Measurements from ENCODE around the gene ERCC1. TPM values are rescaled to one million over a fixed set of nuclear protein-coding genes. Genes with fewer than 3 reads are reported as not detected.
A peak's percentile ranks its signal among the peaks of the same experiment; 100 is the strongest.
"Not testable (repeated sequence)": the region's sequence is repeated elsewhere in the genome, so short reads cannot be mapped to it uniquely, and the experiment has no call there.

The ERCC1 gene
- polyA plus RNA-seq, 10 donors, result 81.8 to 106 (median 91.7) TPM

DNA sequence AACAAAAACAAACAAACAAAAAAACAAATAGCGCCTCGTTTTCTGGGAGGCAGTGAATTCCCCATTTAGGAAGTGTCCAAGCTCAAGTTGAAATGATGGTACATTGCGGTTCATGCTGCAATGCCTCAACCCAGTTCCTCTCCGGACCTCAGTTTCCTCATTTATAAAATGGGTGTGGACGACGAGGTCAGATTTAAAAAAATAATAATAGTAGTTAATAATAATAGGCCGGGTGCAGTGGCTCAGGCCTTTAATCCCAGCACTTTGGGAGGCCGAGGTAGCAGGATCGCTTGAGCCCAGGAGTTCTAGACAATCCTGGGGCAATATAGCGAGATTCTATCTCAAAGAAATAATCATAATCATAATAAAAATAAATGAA, 15.5 kb upstream of the ERCC1 start:
- no peak for DNase-seq

DNA sequence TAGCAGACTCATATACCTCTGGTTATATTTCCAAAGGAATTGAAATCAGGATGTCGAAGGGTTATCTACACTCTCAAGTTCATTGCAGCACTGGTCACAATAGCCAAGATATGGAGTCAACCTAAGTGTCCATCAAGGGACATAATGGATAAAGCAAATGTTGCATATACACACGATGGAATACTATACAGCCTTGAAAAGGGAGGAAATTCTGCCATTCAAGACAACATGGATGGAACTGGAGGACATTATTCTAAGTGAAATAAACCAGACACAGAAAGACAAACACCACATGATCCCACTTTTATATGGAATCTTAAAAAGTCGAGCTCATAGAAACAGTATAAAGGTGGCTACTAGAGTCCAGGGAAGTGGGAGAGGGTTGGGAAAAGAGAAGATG, 13.6 kb upstream of the ERCC1 start:
- no peak for DNase-seq

DNA sequence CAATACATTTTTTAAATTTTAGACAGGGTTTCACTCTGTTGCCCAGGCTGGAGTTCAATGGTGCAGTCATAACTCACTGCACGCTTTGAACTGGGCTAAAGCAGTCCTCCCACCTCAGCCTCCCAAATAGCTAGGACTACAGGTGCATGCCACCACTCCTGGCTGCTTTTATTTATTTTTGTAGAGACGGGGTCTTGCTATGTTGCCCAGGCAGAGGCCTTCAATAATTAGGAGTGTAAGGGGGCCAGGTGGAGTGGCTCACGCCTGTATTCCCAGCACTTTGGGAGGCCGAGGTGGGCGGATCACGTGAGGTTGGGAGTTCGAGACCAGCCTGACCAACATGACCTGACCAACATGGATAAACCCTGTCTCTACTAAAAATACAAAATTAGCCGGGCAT, 8.8 kb upstream of the ERCC1 start:
- not testable (repeated sequence) for DNase-seq

DNA sequence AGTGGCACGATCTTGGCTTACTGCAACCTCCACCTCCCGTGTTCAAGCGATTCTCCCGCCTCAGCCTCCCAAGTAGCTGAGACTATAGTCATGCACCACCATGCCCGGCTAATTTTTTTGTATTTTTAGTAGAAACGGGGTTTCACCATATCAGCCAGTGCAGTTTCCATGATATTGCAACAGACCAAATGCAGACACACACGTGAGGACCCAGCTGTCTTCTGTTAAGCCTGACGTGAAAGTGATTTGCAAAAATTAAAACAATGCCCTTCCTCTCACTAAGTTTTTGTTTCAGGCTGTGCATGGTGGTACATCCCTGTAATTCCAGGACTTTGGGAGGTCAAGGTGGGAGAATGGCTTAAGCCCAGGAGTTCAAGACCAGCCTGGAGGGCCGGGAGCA, 7.3 kb upstream of the ERCC1 start:
- peak in 1 of 3 donors; percentile 14 for DNase-seq

DNA sequence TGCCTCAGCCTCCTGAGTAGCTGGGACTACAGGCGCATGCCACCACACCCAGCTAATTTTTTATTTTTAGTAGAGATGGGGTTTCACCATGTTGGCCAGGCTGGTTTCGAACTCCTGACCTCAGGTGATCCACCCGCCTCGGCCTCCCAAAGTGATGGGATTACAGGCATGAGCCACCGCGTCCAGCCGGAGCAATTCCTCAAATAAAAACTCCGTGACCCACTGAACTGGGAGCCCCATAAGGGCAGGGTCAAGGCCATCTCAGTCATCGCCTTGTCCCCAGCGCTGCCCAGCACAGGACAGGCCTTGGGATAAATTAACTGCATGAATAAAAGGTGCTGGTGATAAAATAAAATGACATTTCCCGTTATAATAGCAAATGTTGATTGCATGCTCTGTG, 6.2 kb upstream of the ERCC1 start:
- DNase-seq, result not testable (repeated sequence)

DNA sequence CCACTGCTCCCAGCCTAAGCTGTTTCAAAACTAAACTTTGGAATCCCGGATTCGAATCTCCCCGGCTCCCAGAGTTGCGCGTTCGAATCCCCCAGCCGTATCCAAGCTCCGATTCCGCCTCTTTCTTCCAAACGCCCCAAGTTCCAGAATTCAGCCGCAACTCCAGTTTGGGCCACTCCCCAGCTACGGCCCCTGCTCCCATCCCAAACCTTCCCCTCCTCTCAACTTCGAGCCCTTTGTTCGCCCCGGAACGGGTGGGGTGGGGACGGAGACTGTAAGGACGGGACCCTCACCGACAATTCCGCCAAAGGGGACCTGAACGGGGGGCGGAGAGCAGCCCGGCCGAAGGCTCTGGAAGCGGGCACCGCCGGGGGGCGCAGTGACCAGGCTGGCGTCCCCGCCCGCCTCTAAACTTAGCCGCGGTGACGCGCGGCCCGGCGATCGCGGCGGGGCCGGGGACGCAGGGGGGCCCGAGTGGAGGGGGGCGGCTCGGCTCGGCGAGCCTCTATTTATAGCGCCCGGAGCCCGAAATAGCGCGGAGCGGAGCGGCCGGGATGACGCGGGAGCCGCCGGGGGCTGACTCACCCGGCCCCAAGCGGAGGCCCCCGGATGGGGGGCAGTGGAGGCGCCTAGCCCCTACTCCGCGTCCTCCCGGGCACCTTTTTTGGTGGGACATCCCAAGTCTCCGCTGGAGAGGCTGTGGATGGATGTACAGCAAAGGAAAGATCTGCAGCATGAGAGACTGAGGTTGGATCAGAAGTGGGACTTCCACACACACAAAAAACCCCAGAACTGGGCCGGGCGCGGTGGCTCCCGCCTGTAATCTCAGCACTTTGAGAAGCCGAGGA, 4.9 kb upstream of the ERCC1 start:
- DNase-seq, result peak; percentile 60 to 79 (median 77)

DNA sequence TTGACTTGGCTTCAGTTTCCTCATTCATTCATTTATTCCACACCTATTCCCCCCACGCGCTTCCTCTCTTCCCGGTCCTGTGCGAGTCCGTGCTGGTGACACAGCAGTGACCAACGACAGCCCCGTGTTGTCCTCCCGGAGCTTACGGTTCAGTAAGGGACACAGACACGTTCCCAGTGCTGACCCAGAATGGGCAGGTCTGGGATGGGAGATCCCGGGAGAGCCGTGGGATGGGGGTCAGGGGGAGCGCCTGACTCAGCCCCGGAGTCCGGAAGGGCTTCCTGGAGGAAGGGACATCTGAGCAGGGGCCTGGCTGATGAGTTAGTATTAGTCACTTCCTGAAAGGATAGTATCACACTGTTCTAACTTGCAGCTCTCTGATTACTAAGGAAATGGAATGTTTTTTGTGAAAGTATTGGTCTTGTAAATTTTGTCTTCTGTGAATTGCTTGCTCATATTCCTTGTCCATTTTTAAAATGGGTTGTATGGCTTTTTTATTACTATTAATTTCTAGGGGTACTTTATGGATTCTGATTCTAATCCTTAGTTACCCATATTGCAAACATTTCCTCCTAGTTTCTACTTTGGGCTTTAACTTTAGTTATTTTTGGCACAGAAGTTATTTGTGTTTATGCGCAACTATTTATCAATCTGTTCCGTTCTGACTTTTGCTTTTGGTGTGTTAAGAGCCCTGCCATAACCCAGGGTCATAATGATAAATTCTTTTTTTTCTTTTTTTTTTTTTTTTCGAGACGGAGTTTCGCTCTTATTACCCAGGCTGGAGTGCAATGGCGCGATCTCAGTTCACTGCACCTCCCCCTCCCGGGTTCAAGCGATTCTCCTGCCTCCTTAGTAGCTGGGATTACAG, 708 bp upstream of the ERCC1 start:
- DNase-seq, result peak; percentile 26 to 85 (median 46)

DNA sequence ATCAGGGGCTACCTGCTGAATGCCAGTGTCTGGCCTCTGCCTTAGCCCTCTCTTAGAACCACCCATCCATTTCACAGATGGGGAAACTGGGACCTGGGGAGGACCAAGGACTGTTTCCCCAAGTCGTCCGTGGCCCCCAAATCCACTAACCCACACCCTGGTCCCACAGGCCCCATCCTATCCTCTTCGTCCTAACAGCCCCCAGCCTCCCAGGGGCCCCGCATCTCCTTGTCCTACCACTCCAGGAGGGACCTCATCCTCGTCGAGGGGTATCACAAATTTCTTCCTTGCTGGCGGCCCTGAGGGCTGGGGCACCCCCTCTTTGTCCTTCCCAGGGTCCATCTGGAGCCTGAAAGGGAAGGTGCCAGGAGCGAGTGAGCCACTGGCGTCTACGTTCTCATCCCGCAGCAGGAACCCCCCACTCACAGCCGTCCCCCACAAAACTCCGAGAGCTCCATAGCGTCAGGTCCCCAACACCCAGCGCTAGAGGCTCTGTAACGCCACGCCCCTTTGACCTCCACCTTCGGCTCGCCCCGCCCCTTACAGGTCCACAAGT, 606 bp downstream of the ERCC1 start:
- DNase-seq, result no peak

DNA sequence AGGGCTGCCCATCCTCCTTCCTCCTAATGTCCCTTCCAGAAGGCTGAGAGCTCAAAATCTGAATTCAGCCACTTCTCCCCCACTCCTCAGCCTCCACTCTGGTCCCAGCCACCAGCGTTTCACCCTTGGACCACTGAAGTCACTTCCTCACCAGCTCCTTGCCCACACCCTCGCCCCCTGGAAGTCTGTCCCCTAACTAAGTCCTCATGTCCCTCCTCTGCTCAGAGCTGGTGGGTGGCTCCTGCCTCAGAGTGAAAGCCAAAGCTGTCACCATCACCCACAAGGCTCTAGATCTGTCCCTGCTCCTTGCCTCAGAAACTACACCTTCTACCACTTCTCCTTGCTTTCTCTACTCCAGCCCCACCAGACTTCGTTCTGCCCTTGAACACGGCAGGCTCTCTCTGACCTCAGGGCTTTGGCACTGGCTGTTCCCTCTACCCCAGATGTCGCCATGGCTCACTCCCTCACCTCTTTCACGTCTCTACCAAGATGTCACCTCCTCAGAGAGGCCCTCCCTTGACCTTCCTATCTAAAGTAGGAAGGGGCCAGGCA, 1.7 kb downstream of the ERCC1 start:
- no peak for DNase-seq

DNA sequence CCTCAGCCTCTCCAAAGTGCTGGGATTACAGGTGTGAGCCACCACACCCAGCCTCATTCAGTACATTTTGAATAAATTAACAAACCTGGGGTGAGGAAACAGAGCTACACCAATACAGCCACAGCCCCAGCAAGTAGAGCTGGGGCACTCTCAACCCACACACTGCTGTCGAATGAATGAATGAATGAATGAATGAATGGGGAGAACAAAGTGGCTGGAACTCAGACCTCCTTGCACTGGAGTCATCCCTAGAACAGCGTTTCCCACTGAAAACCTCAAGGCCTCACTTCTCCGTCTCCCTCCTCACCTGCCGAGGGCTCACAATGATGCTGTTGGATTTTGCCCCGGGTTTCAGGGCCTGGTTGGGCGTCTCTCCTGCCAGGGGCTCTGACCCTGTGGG, 2.8 kb downstream of the ERCC1 start:
- no peak for DNase-seq

DNA sequence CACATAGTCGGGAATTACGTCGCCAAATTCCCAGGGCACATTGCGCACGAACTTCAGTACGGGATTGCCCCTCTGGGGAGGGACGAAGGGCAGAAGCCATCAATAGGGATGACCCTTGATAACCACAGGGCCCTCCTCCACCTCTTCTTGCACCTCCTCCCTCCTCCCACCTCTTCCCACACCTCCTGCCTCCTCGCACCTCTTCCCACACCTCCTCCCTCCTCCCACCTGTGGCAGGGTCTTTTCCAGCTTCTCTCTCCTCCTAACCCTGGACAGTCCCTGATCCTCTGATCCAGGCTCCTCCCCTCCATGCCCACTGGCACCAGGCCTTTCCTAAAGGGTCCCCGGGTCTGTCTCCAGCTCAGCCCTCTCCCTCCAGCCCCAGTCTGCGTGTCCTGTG, 3.4 kb downstream of the ERCC1 start:
- no peak for DNase-seq

DNA sequence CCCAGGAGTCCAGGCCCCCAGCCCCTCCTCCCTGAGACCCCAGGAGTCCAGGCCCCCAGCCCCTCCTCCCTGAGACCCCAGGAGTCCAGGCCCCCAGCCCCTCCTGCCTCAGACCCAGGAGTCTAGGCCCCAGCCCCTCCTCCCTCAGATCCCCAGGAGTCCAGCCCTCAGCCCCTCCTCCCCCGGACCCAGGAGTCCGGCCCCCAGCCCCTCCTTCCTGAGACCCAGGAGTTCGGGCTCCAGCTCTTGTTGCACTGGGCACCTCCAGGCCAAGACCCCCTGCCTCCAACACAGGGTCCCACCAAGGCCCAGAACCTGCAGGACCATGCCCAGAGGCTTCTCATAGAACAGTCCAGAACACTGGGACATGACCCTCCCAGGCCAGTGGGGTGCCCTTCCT, 3.8 kb downstream of the ERCC1 start:
- no peak for DNase-seq

DNA sequence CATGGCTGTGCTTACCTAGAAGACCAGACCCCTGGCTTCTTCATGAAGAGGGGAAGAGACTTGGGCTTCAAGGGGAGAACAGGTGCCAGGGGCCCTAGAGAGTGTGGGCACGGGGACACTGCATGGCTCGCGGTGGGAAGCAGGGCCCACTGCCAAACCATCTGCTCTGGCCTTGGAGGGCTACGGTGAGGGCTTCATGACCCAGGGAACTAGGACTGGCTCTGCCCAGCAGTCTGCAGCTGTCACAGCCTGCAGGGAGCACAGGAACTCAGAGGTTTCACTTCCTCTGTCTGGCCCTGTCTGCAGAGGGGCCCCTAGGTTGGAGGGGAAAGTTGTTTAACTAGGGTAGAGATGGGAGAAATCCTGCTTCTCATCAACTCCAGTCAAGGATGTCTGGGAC, 4.3 kb downstream of the ERCC1 start:
- DNase-seq, result peak; percentile 40 to 55 (median 47)

DNA sequence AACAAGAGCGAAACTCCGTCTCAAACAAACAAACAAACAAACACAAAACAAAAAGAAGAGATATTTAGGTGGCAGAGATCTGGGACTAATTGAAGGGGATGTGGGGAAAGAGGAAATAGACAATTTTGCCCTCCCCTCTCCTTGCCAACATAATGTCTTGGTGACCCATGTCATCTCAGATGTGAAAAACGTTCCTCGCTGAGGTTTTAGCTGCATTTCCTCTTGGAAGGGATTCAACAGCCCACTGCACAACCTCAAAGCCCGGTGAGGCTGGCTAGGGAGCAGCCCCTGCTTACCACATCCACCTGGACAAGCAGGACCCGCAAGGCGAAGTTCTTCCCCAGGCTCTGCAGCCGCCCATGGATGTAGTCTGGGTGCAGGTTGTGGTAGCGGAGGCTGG, 4.9 kb downstream of the ERCC1 start:
- DNase-seq, result no peak

DNA sequence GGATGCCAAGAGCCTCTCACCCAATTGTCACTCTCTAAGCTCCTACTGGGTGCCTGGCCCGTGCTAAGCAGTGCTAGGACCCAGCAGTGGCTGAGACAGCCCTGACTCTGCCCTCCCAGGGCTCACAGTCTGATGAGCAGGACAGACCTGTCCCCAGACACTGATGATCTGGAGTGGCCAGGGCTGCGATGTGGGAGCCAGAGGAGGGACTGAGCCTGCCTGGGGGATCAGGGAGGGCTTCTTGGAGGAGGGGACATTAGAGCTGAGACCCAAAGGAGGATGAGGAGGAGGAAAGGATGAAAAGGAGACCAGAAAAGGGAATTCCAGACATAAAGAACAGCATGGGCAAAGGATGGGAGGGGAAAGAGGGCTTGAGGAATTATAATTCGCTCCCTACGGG, 6.6 kb downstream of the ERCC1 start:
- DNase-seq, result no peak

DNA sequence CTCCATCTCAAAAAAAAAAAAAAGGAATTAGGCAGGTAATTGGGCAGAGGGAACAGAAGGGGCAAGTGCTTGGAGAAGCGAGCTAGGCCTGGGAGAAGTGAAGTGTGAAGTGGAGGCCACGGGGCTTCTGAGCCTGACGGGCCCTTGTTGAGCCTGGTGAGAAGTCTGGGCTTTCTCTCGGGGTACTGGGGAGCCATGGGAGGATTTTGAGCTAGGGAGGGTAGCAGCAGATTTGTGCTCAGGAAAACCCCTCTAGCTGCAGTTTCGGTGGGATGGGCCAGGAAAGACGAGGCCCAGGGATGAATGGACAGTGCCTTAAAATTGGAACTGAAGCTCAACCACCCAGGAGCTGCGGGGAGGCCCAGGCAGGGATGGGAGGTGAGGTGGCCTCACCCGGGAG, 9.2 kb downstream of the ERCC1 start:
- DNase-seq, result no peak

DNA sequence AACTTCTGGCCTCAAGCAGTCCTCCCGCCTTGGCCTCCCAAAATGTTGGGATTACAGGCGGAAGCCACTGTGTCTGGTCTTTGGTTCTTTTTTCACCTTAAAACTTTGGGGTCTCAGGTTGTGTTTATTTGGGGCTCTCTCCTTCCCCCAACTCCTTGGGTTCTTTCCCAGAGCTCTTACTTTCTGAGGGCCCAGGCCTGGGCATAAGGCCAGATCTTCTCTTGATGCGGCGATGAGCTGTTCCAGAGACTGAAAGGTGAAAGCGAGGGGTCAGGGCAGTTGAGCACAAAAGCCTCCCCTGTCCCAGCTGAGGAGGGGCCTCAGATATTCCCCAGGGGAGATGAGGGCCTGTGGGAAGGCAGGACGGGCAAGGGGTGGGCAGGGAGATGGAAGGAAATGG, 10.2 kb downstream of the ERCC1 start:
- no peak for DNase-seq

DNA sequence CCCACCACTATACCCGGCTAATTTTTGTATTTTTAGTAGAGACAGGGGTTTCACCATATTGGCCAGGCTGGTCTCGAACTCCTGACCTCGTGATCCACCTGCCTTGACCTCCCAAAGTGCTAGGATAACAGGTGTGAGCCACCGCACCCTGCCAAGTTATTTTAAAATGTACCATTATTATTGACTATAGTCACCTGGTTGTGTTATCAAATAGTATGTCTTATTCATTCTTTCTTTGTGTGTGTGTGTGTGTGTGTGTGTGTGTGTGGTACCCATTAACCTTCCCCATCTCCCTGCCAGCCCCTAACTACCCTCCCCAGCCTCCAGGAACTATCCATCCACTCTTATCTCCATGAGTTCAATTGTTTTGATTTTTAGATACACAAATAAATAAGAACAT, 13.4 kb downstream of the ERCC1 start:
- DNase-seq, result not testable (repeated sequence)

DNA sequence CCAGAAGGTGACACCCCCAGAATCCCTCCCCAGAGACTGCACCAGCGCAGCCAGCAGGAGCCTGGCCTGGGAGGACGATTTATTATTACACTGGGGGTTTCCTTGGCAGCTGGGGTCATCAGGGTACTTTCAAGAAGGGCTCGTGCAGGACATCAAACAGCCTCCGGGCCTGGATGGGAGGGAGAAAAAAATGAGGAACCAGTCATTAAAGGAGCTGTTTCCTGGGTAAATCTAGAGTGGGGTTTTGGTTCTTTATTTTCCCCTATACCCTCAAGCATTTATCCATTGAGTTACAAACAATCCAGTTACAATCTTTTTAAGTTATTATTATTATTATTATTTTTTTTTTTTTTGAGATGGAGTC, 14.2 kb downstream of the ERCC1 start:
- no peak for DNase-seq

DNA sequence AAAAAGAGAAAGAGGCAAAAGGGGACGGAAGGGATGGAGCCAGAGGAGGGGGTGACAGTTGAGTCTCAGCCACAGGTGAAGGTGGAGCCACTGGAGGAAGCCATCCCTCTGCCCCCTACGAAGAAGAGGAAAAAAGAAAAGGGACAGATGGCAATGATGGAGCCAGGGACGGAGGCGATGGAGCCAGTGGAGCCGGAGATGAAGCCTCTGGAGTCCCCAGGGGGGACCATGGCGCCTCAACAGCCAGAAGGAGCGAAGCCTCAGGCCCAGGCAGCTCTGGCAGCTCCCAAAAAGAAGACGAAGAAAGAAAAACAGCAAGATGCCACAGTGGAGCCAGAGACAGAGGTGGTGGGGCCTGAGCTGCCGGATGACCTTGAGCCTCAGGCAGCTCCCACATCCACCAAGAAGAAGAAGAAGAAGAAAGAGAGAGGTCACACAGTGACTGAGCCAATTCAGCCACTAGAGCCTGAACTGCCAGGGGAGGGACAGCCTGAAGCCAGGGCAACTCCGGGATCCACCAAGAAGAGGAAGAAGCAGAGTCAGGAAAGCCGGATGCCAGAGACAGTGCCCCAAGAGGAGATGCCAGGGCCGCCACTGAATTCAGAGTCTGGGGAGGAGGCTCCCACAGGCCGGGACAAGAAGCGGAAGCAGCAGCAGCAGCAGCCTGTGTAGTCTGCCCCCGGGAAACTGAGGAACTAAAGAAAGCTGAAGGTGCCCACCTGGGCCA, 14.7 kb downstream of the ERCC1 start:
- no peak for DNase-seq

DNA sequence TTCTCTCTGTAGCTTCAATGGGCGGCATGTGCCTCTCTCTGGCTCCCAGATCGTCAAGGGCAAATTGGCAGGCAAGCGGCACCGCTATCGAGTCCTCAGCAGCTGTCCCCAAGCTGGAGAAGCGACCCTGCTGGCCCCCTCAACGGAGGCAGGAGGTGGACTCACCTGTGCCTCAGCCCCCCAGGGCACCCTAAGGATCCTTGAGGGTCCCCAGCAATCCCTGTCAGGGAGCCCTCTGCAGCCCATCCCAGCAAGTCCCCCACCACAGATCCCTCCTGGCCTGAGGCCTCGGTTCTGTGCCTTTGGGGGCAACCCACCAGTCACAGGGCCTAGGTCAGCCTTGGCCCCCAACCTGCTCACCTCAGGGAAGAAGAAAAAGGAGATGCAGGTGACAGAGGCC, 15.6 kb downstream of the ERCC1 start:
- DNase-seq, result no peak

DNA sequence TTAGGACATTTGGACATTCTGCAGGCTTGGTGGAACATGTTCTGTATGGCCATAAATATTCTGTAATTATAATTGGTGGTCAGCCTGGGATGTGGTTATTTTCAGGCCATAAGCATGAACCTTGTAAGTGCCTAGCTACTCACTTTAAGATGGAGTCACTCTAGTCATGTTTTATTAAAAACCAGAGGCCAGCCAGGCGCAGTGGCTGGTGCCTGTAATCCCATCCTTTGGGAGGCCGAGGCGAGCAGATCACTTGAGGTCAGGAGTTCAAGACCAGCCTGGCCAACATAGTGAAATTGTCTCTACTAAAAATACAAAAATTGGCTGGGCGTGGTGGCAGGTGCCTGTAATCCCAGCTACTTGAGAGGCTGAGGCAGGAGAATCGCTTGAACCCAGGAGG, 16.1 kb downstream of the ERCC1 start:
- not testable (repeated sequence) for DNase-seq

Data from muscle of back (tissue), 11 donors.